ENCODE measurements around the gene SLC35D3.
"Not testable (repeated sequence)": the region's sequence is repeated elsewhere in the genome, so short reads cannot be mapped to it uniquely, and the experiment has no call there.

SLC35D3 gene, protein sequence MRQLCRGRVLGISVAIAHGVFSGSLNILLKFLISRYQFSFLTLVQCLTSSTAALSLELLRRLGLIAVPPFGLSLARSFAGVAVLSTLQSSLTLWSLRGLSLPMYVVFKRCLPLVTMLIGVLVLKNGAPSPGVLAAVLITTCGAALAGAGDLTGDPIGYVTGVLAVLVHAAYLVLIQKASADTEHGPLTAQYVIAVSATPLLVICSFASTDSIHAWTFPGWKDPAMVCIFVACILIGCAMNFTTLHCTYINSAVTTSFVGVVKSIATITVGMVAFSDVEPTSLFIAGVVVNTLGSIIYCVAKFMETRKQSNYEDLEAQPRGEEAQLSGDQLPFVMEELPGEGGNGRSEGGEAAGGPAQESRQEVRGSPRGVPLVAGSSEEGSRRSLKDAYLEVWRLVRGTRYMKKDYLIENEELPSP

DNA sequence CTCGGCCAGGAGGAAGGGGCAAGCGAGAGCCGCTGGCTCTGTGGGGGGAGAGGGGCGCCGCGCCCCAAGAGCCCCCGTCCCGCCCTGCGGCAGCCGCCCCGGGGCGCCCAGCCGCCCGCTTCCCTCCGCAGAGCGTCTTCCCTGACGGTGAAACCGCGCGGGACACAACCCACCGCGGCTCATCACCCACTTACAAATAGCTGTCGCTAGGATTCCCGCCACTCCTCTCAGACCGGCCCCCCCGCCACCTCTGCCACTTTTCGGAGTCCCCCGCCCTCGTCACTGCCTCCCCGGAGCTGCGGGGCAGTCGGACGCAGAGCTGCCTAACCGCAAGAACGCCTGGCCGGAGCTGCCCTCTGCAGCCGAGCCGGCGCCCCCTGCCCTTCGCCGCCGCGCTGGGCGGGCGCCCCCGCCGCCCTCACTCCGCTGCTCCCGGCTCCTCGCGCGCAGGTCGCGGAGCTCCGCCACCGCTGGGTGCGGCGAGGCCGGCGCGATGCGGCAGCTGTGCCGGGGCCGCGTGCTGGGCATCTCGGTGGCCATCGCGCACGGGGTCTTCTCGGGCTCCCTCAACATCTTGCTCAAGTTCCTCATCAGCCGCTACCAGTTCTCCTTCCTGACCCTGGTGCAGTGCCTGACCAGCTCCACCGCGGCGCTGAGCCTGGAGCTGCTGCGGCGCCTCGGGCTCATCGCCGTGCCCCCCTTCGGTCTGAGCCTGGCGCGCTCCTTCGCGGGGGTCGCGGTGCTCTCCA is at the start of gene SLC35D3:
Gene SLC35D3, plus strand, starts transcription at position 366 of the 749 bp plus-strand sequence. Its CDS starts 128 bp downstream, at position 494.
- DNase-seq (ENCODE audit: low spot score) = peak; percentile 49

DNA sequence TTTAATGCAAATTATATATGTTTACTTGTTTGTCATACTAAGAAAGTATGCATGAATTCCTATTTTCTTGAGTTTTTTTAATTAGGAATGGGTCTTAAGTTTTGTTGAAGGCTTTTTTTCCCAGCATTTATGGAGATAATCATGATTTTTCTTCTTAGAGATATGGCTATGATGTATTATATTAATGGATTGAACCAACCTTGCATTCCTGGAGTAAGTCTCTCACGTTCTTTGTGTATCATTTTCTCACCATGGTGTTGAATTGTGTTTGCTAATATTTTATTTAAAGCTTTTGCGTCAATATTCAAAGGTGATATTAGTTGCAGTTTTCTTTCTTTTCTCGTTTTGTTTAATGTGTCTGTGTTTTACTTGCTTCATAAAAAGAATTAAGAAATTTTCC is 48.4 kb upstream of the SLC35D3 start:
- DNase-seq (ENCODE audit: low spot score) = no peak

DNA sequence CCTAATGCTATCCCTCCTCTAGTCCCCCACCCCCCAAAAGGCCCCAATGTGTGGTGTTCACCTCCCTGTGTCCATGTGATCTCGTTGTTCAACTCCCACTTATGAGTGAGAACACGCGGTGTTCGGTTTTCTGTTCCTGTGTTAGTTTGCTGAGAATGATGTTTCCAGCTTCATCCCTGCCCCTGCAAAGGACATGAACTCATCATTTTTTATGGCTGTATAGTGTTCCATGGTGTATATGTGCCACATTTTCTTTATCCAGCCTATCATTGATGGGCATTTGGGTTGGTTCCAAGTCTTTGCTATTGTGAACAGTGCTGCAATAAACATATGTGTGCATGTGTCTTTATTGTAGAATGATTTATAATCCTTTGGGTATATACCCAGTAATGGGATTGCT is 45.6 kb upstream of the SLC35D3 start:
- DNase-seq (ENCODE audit: low spot score) = not testable (repeated sequence)

DNA sequence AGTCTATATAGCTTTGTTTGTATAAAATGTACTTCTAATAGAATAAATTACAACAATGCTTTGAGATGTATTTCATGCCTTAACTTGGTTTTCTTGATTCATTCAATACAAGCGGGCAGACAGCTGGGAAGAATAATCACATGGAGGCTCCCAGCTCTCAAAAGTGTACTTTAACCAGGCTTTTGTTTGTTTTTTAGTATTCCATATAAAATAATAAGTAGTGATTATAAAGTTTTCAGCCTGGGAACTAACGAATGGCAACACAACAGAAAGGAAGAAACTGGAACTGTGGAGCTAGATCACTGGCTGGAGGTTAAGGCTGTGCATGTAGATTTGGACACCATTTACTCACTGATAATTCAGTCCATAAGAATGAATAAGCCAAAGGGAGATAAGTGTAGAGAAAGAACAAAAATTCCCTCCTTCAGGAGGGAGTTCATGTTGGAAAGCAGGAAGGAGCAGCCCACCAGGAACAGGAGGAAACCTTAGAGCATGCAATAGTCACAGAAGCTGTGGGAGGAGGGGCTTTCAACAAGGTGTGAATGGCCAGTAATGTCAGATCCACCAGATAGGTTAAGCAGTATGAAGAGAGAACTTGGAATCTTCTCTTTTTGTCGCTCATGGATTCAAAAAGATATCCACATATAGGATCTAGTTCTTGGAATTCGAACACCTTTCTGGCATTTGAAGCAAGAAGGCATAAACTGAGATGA is 41.2 kb upstream of the SLC35D3 start:
- DNase-seq (ENCODE audit: low spot score) = no peak

DNA sequence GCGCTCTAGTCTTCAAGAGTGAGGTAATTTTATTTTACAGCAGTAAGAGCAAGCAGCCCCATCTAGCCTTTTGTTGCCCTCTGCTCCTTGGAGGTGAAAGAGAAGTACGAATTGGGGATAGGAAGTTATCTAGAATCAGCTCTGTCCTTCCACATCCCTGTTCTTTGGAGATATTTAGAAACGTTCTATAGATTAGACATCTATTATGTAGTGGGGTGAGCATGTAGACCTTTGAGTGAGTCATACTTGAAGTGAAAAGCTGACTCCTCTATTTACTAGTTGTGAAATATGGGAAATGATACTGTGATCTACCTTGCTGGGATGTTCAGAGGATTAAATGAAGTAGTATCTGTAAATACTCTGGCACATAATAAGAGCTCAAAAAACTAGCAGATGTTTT is 36.0 kb upstream of the SLC35D3 start:
- DNase-seq (ENCODE audit: low spot score) = no peak

DNA sequence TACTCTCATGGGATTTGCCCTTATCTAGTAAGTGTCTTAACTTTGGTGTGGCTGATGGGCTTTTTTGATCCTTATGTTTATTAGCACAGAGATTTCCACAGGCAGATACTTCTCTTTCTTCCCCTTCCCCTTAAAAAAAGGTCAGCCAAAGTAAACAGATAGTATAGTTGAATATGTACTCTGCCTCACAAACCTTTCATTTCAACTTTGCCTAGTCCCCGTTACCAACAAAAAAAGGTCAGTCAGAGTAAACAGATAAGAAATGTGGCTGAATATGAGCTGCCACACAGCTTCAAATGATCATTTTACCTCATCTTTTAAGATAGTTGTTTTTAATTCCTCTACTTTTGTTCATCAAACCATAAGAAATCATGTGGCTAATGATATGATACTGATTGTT is 34.1 kb upstream of the SLC35D3 start:
- no peak for DNase-seq (ENCODE audit: low spot score)

DNA sequence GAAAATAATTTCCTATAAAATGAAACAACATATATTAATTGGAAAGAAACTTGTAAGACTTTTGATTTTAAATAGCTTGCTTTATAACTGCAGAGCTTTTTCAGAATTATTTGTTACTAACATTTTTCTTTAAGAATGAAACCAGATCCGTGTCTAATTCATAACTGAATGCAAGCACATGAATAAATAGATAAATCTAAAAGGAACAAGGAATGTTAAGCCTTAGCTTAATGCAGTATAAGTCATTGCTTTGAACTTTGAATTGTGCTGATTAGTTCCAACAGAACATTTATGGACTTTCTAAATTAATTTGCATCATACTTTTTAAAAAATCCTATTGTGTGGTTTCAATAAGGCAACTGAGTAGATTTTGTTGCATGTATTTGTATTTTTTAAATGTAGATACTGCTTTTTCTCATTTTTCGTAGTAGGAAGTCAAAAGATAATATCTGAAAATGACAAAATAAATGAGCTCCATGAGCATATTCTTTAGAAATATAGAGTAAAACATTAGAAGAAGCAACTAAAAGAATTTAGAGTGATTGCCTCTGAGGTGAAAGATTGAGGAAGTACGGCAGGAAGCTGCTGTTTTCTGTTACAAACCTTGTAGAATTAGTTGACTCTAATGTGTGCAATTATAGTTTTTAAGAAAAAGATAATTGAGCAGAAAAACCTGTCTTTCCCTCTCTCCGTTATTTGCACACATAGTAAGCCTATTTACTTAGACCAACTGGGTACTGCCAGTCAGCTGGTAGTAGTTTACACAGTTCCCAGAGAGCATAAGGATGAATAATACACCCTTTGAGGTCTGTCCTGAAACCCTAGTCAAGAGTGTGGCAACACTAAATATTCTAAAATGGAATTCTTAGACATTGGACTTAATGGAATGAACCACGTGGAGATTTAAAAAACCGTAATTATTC is 32.6 kb upstream of the SLC35D3 start:
- no peak for DNase-seq (ENCODE audit: low spot score)

DNA sequence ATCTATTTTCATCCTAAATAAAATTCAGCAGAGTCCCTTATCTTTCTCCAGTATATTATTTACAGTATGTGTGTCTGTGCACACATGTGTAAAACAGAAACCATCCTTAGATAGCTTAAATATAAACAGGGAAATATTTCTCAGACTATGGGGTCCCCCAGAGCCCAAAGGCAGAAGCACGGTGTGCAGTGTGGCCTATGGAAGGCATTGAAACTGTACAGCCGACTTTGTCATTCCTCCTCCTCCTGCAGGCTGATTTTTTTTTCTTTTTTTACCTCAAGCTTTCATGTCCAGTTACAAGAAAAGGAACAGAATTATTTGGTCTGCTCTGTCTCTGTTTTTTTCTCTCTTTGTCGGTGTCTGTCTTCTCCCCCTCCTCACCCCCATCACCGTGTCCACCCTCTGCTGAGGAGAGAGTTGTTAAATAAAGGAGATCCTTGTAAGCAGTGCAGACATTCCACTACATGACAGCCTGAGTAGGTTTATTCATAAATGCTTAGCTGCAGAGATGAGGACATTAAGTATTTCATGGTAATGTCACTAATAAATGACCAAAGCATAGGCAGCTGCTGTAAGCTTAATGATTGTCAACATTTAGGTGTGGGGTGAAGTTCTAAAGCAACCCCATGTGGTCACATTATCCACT is 31.8 kb upstream of the SLC35D3 start:
- no peak for DNase-seq (ENCODE audit: low spot score)

DNA sequence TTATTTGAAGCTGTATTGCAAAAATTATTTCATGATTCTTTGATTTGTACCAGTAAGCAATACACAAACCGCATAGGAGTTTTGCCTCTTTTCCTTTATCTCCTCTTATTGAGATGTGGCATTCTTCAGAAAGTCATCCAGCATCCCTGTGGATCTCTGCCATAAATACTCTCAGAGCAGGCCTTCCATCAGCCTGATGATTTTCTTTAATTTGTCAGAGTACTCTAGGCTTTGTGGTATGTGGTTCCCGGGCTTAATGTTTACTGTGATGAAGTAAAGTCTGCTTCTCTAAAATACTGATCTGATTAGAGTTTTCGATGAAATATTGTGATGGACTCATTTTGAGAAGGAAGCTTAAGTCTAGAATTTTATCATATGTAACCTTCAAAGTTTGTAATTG is 31.1 kb upstream of the SLC35D3 start:
- no peak for DNase-seq (ENCODE audit: low spot score)

DNA sequence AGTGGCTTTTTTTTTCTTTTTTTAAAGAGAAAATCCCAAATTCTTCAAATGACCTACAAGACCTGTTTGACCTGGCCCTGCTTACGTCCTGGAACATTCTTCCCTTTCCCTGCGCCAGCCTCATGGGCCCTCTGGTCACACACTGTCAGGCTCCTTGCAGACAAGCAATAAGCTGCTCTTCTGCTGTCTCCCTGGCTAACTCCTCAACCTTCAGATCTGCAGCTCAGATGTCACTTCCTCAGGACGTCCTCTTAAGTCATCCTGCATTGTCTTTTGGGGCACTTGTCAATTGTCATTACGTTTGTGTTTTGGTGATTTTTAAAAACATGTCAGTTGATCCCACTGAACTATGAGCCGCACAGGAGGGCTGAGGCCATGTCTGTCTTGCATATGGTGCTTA is 28.9 kb upstream of the SLC35D3 start:
- DNase-seq (ENCODE audit: low spot score) = no peak

DNA sequence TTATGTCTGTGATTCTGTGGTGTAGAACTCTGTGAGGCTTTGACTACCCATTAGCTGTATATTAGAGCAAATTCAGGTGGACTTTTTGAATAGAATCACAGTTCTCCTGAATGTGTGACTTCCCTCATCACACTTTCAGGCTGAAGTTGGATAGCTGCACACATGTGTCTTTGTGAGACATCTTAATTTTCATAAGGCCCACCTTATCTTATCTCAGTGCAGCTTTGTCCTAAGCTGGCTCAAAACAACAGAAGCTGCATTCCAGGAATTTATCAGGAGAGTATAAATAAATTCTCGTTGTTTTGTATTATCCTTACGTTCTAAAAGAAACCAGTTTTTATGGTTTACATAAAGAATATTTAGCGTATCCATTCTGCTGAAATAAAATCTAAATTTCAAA is 26.2 kb upstream of the SLC35D3 start:
- DNase-seq (ENCODE audit: low spot score) = no peak

DNA sequence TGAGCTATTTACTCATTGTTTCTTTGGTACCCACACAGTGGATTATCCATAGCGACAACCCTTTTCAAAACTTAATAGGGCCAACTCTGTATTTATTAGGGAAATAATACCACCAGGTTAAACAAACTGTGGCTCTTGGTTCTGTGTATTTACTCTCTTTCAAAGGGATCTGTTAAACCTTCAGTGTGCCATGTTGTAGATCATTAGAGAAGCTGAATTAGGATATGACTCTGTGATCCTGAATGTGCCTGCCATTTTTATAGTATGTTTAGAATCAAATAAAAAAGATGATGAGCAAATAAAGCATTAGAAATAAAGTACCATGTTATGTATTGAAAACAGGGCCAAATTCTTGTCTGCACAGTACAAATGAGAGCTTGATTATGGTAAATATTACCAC is 25.0 kb upstream of the SLC35D3 start:
- DNase-seq (ENCODE audit: low spot score) = no peak

DNA sequence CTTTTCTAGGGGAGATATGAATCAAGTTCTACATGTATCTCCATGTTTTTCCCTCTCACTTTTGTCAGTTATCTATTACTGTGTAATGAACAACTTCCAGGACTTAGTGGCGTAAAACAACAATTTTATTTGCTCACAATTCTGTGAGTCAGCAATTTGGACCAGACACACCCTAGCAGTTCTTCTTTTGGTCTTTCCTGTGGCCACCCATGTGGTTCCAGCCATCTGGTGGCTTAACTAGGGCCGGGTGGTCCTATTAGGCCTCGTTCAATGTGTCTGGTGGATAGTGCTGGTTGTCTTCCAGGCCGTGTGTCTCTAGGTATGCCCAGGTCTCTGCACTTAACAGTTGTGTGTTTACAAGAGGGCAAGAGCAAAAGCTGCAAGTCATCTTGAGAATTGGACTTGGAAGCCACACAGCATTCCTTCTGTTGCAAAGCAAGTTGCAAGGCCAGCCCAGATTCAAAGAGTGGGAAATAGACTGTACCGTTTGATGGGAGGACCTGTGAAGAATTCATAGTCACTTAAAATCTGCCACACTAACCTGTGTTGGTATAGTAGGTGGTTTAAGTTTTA is 20.8 kb upstream of the SLC35D3 start:
- DNase-seq (ENCODE audit: low spot score) = no peak

DNA sequence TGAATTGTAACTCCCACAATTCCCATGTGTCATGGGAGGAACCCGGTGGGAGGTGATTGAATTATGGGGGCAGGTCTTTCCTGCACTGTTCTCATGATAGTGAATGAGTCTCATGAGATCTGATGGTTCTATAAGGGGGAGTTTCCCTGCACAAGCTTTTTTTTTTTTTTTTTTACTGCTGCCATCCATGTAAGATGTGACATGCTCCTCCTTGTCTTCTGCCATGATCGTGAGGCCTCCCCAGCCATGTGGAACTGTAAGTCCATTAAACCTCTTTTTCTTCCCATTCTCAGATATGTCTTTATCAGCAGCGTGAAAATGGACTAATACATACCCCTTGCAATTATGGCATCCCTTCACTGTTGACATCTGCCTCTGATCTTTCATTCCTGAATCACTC is 17.6 kb upstream of the SLC35D3 start:
- DNase-seq (ENCODE audit: low spot score) = not testable (repeated sequence)

DNA sequence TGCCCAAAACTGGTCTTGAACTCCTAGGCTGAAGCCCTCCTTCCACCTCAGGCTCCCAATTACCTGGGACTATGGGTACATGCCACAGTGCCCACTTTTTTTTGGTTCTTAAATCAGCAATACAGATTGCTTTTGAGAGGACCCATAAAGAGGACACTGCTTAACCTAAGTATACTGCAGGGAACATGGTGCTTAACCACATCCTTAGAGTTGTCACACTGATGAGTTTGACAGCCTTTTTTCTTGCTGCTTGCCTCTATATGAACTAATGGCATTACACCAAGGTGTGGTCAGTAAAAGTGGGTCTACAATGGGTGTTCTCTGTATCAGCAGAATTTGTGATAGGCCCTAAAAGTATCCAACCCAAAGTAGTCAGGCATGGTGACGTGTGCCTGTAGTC is 7.2 kb upstream of the SLC35D3 start:
- no peak for DNase-seq (ENCODE audit: low spot score)

DNA sequence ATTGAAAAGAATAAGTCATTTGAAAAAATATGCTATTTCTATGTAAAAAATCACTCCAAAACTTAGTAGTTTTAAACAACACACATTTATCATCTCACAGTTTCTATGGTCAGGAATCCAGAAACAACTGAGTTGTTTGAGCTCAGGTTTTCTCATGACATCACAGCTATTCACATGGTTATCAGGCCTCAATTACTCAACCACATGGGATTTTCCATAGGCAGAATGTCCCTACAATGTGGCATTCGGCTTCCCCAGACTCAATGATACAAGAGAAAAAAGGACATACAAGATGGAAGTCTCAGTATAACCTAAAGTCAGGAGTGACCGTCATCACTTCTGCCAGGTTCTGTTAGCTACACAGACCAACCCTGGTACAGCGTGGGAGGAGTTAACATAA is 3.4 kb upstream of the SLC35D3 start:
- DNase-seq (ENCODE audit: low spot score) = no peak

DNA sequence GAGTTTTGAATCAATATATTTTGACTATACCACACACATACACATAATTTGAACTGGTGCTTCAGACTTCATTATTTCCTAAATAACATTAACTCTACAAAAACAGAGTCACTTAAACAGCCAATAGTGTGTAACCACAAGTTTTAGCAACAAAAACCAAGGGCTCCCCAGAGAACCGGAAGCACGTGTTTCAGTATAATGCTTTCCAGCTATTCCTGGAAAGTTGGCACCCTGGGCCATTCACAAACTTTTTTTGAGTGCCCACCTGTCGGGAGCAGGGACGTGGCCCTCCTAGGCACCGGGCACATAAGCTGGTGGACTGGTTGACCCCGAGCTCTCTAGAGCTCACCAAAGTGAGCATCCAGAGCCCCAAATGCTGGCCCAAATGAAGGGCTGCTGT is 1.9 kb upstream of the SLC35D3 start:
- no peak for DNase-seq (ENCODE audit: low spot score)

DNA sequence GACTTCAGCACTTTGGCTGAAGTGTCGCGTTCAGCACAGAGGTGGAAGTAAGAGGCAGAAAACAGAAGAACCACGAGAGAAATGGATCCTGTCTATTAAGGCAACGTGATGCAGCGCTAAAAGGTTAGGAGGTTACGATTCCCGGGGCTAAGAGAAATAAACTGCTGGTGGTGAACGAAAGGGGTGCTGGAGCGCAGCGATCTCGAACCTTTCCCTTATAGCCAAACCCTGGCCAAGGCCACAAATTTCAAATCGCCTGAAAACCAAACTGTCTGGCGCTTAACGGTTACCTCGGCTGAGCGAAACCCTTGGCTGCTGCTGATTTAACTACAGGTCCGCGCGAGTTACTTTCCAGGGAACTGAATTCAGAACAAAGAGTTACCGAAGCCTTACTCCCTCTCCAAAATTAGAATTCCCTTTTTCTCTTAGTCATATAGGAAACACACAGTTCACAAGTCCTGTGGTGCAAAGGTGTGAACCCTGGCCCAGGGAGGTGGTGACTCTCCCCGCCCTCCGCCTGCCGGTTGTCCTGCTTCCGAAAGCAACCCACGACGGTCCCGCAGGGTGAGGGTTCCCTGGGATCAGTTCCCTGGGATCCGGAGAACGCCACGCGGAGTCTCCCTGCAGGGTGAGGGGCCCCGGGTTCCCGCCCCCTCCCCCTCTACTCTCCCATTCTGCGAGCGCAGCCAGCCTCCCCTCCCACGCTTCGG is 1.3 kb upstream of the SLC35D3 start:
- DNase-seq (ENCODE audit: low spot score) = peak; percentile 30

DNA sequence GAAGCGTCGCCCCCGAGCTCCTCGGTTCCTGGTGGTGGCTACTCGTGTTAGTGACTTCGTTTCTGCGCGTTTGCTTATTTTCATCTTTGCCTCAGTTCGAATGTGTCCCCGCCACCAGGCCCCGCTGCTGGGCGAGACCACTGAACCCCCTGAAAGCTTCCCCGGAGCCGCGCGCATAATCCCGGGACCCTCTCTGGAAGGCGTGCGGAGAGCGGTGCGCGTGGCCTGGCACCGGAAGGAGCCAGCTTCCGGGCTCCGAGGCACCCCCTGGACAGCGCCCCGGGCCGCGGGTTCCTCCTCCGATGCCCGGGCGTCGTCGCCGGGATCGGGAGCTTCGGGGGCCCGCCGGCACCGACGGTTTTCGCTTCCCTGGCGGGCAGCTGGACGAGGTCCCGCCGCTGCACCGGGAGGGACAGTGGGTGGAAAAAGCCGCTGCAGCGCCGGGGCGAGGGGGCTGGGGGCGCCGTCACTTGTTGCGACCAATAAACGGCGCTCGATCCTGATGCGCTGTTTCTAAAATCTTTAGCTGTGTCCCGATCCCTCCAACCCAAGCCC is 643 bp upstream of the SLC35D3 start:
- DNase-seq (ENCODE audit: low spot score) = peak; percentile 40

DNA sequence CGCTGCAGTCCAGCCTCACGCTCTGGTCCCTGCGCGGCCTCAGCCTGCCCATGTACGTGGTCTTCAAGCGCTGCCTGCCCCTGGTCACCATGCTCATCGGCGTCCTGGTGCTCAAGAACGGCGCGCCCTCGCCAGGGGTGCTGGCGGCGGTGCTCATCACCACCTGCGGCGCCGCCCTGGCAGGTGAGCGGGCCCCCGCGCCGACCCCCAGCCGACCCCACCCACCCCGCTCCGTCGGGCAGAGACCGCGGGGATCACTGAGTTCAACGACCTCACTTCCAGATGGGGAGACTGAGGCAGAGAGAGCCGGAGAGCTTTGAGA is 545 bp downstream of the SLC35D3 start:
- no peak for DNase-seq (ENCODE audit: low spot score)
